Pancreas (tissue), 10 donors: ENCODE measurements around the gene DEFB131A. TPM values are rescaled to one million over a fixed set of nuclear protein-coding genes. Genes with fewer than 3 reads are reported as not detected.
"Not testable (repeated sequence)": the region's sequence is repeated elsewhere in the genome, so short reads cannot be mapped to it uniquely, and the experiment has no call there.

ENCODE experiments used
- ATAC-seq, 4 donors: fragments of 200-7000 bp; cut with Tn5 transposase; one replicate each; pipeline versions ENCODE4 v1.8.0 to v1.9.1; 2020; ENCODE audit warnings: mild to moderate bottlenecking in 4 of 4, moderate library complexity in 4 of 4
- DNase-seq, 6 donors: peaks; one replicate each; pipeline ENCODE4 v3.0.0-alpha.2; 2020
- FAIRE-seq: peaks from 2 replicates; lab custom pipeline; 2012; peaks lifted over from hg19 to GRCh38; lab: Jason Lieb, UNC
- H3K27ac ChIP-seq, 4 donors: fragments of 200-600 bp; sonication (generic); 1 replicate in 3 of 4; 2 replicates in 1 of 4; pipeline versions ENCODE4 v1.5.0 to v1.8.0; 2020
- H3K27me3 ChIP-seq, 4 donors: fragments of 200-600 bp; one replicate each; pipeline ENCODE4 v1.8.0; 2021
- H3K36me3 ChIP-seq, 3 donors: fragments of 200-600 bp; sonication (generic) in 1 of 3; one replicate each; pipeline versions ENCODE4 v1.5.0 to v1.8.0; 2020 to 2021
- H3K4me1 ChIP-seq, 3 donors: fragments of 200-600 bp; one replicate each; pipeline ENCODE4 v1.8.0; 2021
- H3K4me3 ChIP-seq, 4 donors: fragments of 200-600 bp; sonication (generic) in 2 of 4; one replicate each; pipeline versions ENCODE4 v1.5.0 to v1.8.0; 2020 to 2021
- H3K9me3 ChIP-seq, 4 donors: fragments of 200-600 bp; one replicate each; pipeline ENCODE4 v1.8.0; 2021
- CTCF ChIP-seq, 4 donors: fragments of 200-600 bp; sonication (generic) in 3 of 4; IDR thresholded peaks; one replicate each; pipeline versions ENCODE4 v1.5.0 to v1.8.0; 2021; ENCODE audit warnings: antibody characterized with exemption in 4 of 4
- WGBS, 2 donors: extraction: QIAGEN DNeasy Blood & Tissue Kit; methylation state at CpG; one replicate each; pipeline ENCODE4 v1.1.7; 2013; 5-methylcytosine and 5-hydroxymethylcytosine counted together
- intact Hi-C, 3 donors: fragments of 100-400 bp; cut with DNase I; formaldehyde crosslinking; loops; one replicate each; pipeline versions ENCODE4 v1.11.1 to v1.14.2; 2022
- polyA plus RNA-seq, 2 donors: library from polyadenylated mRNA; stranded (reverse); fragments of 200-250 nt; gene quantifications; one replicate each; pipeline ENCODE4 v1.2.3, GENCODE V29; 2013
- total RNA-seq, 6 donors: library from RNA; stranded (reverse); fragmentation: NEBNext Ultra II Directional in 4 of 6; extraction: Animal tissue kit (Norgen Biotek cat#: 25700) in 4 of 6; gene quantifications; one replicate each; pipeline versions ENCODE4 v1.2.1 to v1.2.4, GENCODE V29; 2021 to 2023
- donor health status: healthy with polysubstance abuse.
- donor health status: DM: no; HTN: no; CAD: no; lungs with moderate emphysema.
- donor health status: DM: no; HTN: no; CAD: no.
- donor health status: control.
- donor health status: control.
- donor health status: Bipolar disorder and iron deficiency.
- donor health status: DM: yes; HTN: yes; CAD: no.
- donor health status: DM: no; HTN: no; CAD: no.
- donor health status: DM: no; HTN: no; CAD: no.
- donor health status: DM: yes; HTN: yes; CAD: no.

The DEFB131A gene
- total and polyA plus RNA-seq, 8 donors, result not detected

- FAIRE-seq, ATAC-seq, intact Hi-C loops, DNase-seq, H3K27ac ChIP-seq, H3K36me3 ChIP-seq, H3K27me3 ChIP-seq, H3K4me3 ChIP-seq, H3K9me3 ChIP-seq, H3K4me1 ChIP-seq: not testable (repeated sequence)
- WGBS, 2 donors, result 64 to 76% methylated on average over 11 of the region's 11 CpGs
Observed at GRCh38 chr4:9494256-9495035, 50.2 kb downstream of the DEFB131A start.

GRCh38 chr4:9495443-9495842, 51.2 kb downstream of the DEFB131A start:
- H3K27ac ChIP-seq, H3K9me3 ChIP-seq, H3K27me3 ChIP-seq, FAIRE-seq, H3K36me3 ChIP-seq, H3K4me3 ChIP-seq, intact Hi-C loops, H3K4me1 ChIP-seq, ATAC-seq: not testable (repeated sequence)
- 5 to 9% methylated on average over 11 of the region's 12 CpGs for WGBS, 2 donors
- TF ChIP-seq CTCF (IDR thresholded peaks at IDR 0.05), result peak in 2 of 4 donors; percentile 18 to 21
- peak; percentile 6 to 77 (median 58) for DNase-seq

- H3K4me3 ChIP-seq, H3K9me3 ChIP-seq, FAIRE-seq, H3K27me3 ChIP-seq, H3K36me3 ChIP-seq, H3K27ac ChIP-seq, ATAC-seq, intact Hi-C loops, DNase-seq, H3K4me1 ChIP-seq: not testable (repeated sequence)
- 2 to 4% methylated on average over 65 to 85 of the region's 86 CpGs for WGBS, 2 donors
Observed at GRCh38 chr4:9497575-9498467, 53.6 kb downstream of the DEFB131A start.

- H3K36me3 ChIP-seq, intact Hi-C loops, H3K4me1 ChIP-seq, H3K4me3 ChIP-seq, ATAC-seq, H3K27me3 ChIP-seq, H3K27ac ChIP-seq, H3K9me3 ChIP-seq, FAIRE-seq: not testable (repeated sequence)
- WGBS, 2 donors, result 15 to 21% methylated on average over 24 to 31 of the region's 33 CpGs
- DNase-seq, result peak in 2 of 6 donors; percentile 21 to 61
Observed at GRCh38 chr4:9498468-9499040, 54.3 kb downstream of the DEFB131A start.

- H3K4me1 ChIP-seq, FAIRE-seq, H3K36me3 ChIP-seq, H3K27ac ChIP-seq, H3K4me3 ChIP-seq, H3K27me3 ChIP-seq, intact Hi-C loops, DNase-seq, H3K9me3 ChIP-seq, ATAC-seq: not testable (repeated sequence)
- 76 to 87% methylated on average over 16 of the region's 16 CpGs for WGBS, 2 donors
Observed at GRCh38 chr4:9499974-9500487, 55.8 kb downstream of the DEFB131A start.

Other genes with a start within 250 kb of the DEFB131A start
- not detected for gene USP17L10, start 233.8 kb upstream of the DEFB131A start, total RNA-seq
- not detected for gene USP17L10, start 233.8 kb upstream of the DEFB131A start, polyA plus RNA-seq
- under 1 TPM in 1 of 6 donors, not detected in 5; 0.09 TPM for gene USP17L11, start 229.0 kb upstream of the DEFB131A start, total RNA-seq
- gene USP17L11, start 229.0 kb upstream of the DEFB131A start, polyA plus RNA-seq, result not detected
- not detected for gene USP17L12, start 224.3 kb upstream of the DEFB131A start, total RNA-seq
- not detected for gene USP17L12, start 224.3 kb upstream of the DEFB131A start, polyA plus RNA-seq
- not detected for gene USP17L13, start 219.5 kb upstream of the DEFB131A start, total RNA-seq
- gene USP17L13, start 219.5 kb upstream of the DEFB131A start, polyA plus RNA-seq, result not detected
- not detected for gene USP17L15, start 210.0 kb upstream of the DEFB131A start, total RNA-seq
- under 1 TPM in 1 of 2 donors, not detected in 1; 0.07 TPM for gene USP17L15, start 210.0 kb upstream of the DEFB131A start, polyA plus RNA-seq
- gene USP17L17, start 200.5 kb upstream of the DEFB131A start, total RNA-seq, result not detected
- gene USP17L17, start 200.5 kb upstream of the DEFB131A start, polyA plus RNA-seq, result not detected
- gene USP17L18, start 195.8 kb upstream of the DEFB131A start, total RNA-seq, result not detected
- not detected for gene USP17L18, start 195.8 kb upstream of the DEFB131A start, polyA plus RNA-seq
- not detected for gene USP17L19, start 191.0 kb upstream of the DEFB131A start, total RNA-seq
- not detected for gene USP17L19, start 191.0 kb upstream of the DEFB131A start, polyA plus RNA-seq
- not detected for gene USP17L20, start 186.3 kb upstream of the DEFB131A start, total RNA-seq
- gene USP17L20, start 186.3 kb upstream of the DEFB131A start, polyA plus RNA-seq, result not detected
- not detected for gene USP17L21, start 181.5 kb upstream of the DEFB131A start, total RNA-seq
- not detected for gene USP17L21, start 181.5 kb upstream of the DEFB131A start, polyA plus RNA-seq
- gene USP17L22, start 176.8 kb upstream of the DEFB131A start, total RNA-seq, result not detected
- gene USP17L22, start 176.8 kb upstream of the DEFB131A start, polyA plus RNA-seq, result not detected
- not detected for gene USP17L24, start 119.2 kb upstream of the DEFB131A start, total RNA-seq
- gene USP17L24, start 119.2 kb upstream of the DEFB131A start, polyA plus RNA-seq, result not detected
- gene USP17L25, start 114.5 kb upstream of the DEFB131A start, total RNA-seq, result not detected
- not detected for gene USP17L25, start 114.5 kb upstream of the DEFB131A start, polyA plus RNA-seq
- gene USP17L26, start 109.8 kb upstream of the DEFB131A start, total RNA-seq, result not detected
- not detected for gene USP17L26, start 109.8 kb upstream of the DEFB131A start, polyA plus RNA-seq
- gene USP17L5, start 105.0 kb upstream of the DEFB131A start, total RNA-seq, result not detected
- gene USP17L5, start 105.0 kb upstream of the DEFB131A start, polyA plus RNA-seq, result not detected
- not detected for gene USP17L27, start 100.3 kb upstream of the DEFB131A start, total RNA-seq
- gene USP17L27, start 100.3 kb upstream of the DEFB131A start, polyA plus RNA-seq, result not detected
- not detected for gene USP17L28, start 95.5 kb upstream of the DEFB131A start, total RNA-seq
- gene USP17L28, start 95.5 kb upstream of the DEFB131A start, polyA plus RNA-seq, result not detected
- not detected for gene USP17L29, start 90.8 kb upstream of the DEFB131A start, total RNA-seq
- gene USP17L29, start 90.8 kb upstream of the DEFB131A start, polyA plus RNA-seq, result not detected
- gene USP17L30, start 81.3 kb upstream of the DEFB131A start, total RNA-seq, result not detected
- gene USP17L30, start 81.3 kb upstream of the DEFB131A start, polyA plus RNA-seq, result not detected